Cardiac muscle cell (in vitro differentiated cells and primary cell): ENCODE data around the gene DDX18. TPM values are rescaled to one million over a fixed set of nuclear protein-coding genes. Genes with fewer than 3 reads are reported as not detected.

Experiments used
- DNase-seq, 2 donors: peaks; one replicate each; pipeline versions ENCODE4 v3.0.0 to v3.0.0-alpha.2; 2010 to 2017; ENCODE audit warnings: low read depth in 1 of 2, low spot score in 1 of 2
- H3K27ac ChIP-seq: fragments of 200-600 bp; sonication (generic); 2 replicates; pipeline ENCODE4 v1.5.1; 2016
- H3K27me3 ChIP-seq: fragments of 200-600 bp; sonication (generic); 2 replicates; pipeline ENCODE4 v1.6.0; 2016; ENCODE audit warnings: control low read depth
- H3K36me3 ChIP-seq: fragments of 200-600 bp; sonication (generic); 2 replicates; pipeline ENCODE4 v1.5.1; 2016; ENCODE audit warnings: control low read depth
- H3K4me1 ChIP-seq: fragments of 200-600 bp; sonication (generic); 2 replicates; pipeline ENCODE4 v1.8.1; 2017; ENCODE audit warnings: low read depth, mild to moderate bottlenecking, mixed run types
- H3K4me3 ChIP-seq: fragments of 200-600 bp; sonication (generic); 2 replicates; pipeline ENCODE4 v1.5.1; 2016; ENCODE audit warnings: mild to moderate bottlenecking
- H3K9me3 ChIP-seq: fragments of 200-600 bp; sonication (generic); 2 replicates; pipeline ENCODE4 v1.5.1; 2017; ENCODE audit warnings: low read depth, mild to moderate bottlenecking, control low read depth
- polyA plus RNA-seq: library from polyadenylated mRNA; unstranded; fragments of >200 nt; fragmentation: Nextera tagmentation; extraction: Ambion mirVana; gene quantifications from 2 replicates; pipeline ENCODE4 v1.2.1, GENCODE V29; 2016
- total RNA-seq: library from RNA; depleted of rRNA; stranded (reverse); fragments of >200 nt; gene quantifications from 2 replicates; pipeline ENCODE4 v1.2.3, GENCODE V29; 2016
- TF ChIP-seq, protein P1 (sequence below): IDR thresholded peaks from 2 replicates; pipeline ENCODE4 v1.5.1; 2012; ENCODE audit warnings: low read depth, mild to moderate bottlenecking, low read length

DDX18 gene
- total and polyA plus RNA-seq, 2 experiments from 2014 or later, result 30.6 to 33.6 TPM

DNA sequence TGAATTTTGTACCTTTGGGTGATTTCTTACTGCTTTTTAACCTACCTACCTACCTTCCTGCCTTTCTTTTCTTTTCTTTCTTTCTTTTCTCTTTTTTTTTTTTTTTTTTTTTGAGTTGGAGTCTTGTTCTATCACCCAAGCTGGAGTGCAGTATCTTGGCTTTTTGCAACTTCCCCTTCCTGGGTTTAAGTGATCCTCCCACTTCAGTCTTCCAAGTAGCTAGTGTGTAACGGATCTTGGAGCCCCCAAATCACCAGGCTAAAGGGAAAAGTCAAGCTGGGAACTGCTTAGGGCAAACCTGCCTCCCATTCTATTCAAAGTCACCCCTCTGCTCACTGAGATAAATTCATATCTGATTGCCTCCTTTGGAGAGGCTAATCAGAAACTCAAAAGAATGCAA is 61.3 kb downstream of the DDX18 start:
- Histone ChIP-seq H3K4me3 (no peak overlapping the region), H3K27me3 (no peaks in the 10 kb centered on the region), H3K9me3 (no peaks in the 10 kb centered on the region), H3K4me1 (no peaks in the 10 kb centered on the region), H3K36me3 (no peaks in the 10 kb centered on the region), H3K27ac (no peak overlapping the region)
- DNase-seq, result no peak
- TF ChIP-seq, protein P1, sequence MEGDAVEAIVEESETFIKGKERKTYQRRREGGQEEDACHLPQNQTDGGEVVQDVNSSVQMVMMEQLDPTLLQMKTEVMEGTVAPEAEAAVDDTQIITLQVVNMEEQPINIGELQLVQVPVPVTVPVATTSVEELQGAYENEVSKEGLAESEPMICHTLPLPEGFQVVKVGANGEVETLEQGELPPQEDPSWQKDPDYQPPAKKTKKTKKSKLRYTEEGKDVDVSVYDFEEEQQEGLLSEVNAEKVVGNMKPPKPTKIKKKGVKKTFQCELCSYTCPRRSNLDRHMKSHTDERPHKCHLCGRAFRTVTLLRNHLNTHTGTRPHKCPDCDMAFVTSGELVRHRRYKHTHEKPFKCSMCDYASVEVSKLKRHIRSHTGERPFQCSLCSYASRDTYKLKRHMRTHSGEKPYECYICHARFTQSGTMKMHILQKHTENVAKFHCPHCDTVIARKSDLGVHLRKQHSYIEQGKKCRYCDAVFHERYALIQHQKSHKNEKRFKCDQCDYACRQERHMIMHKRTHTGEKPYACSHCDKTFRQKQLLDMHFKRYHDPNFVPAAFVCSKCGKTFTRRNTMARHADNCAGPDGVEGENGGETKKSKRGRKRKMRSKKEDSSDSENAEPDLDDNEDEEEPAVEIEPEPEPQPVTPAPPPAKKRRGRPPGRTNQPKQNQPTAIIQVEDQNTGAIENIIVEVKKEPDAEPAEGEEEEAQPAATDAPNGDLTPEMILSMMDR, result no peak

DNA sequence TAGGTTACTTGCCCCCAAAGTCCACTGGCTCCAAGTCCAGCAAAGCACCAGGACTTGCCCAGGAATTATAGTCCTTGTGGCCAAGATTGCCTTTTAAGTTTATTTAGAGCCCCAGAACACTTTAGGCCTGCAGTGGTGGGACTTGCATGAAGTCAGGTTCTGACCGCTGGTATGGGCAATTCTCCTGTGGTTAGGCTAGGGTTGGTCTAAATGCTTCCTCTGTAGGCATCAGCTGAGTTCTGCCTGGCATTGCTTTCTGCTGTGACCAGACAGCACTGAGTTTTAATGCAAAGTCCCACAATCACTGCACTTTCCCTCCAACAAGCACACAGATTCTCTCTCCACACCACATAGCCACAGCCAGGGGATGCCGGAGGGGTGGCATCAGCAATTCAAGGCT is 64.5 kb downstream of the DDX18 start:
- TF ChIP-seq, protein P1, result no peak

More for the DNA sequence above, 64.5 kb downstream of the DDX18 start:
- H3K27me3 ChIP-seq, result no peaks in the 10 kb centered on the region
- H3K4me3 ChIP-seq, result no peak overlapping the region
- DNase-seq, result no peak
- no peaks in the 10 kb centered on the region for H3K9me3 ChIP-seq
- no peaks in the 10 kb centered on the region for H3K36me3 ChIP-seq
- H3K4me1 ChIP-seq, result no peaks in the 10 kb centered on the region
- H3K27ac ChIP-seq, result no peak overlapping the region

Other genes with a start within 250 kb of the DDX18 start
- 18.0 and 20.8 TPM in 2 replicates for gene CCDC93, start 199.4 kb downstream of the DDX18 start, total RNA-seq
- gene CCDC93, start 199.4 kb downstream of the DDX18 start, polyA plus RNA-seq, result 16.9 and 17.0 TPM in 2 replicates